ENCODE results near the gene KCNQ1. TPM values are rescaled to one million over a fixed set of nuclear protein-coding genes. Genes with fewer than 3 reads are reported as not detected.

Gene KCNQ1
- total and polyA plus RNA-seq, 9 donors: 1.4 to 17.2 (median 3.8) TPM

GRCh38 chr11:2582946-2583604, 138.3 kb downstream of the KCNQ1 start:
- Histone ChIP-seq H3K9me3 (no peaks in the 10 kb centered on the region), H3K27me3 (no peaks in the 10 kb centered on the region), H3K36me3 (no peaks in the 10 kb centered on the region), H3K27ac (no peak overlapping the region), H3K4me3 (no peak overlapping the region), H3K4me1 (ENCODE audit: insufficient read depth) (peaks cover 1% of the 10 kb centered on the region)
- TF ChIP-seq EP300 (IDR thresholded peaks at IDR 0.05): no peak
- TF ChIP-seq POLR2A (IDR thresholded peaks at IDR 0.05): no peak
- TF ChIP-seq CTCF (IDR thresholded peaks at IDR 0.05): no peak
- 74 to 84% (median 79%) methylated on average over 31 to 33 of the region's 33 CpGs for WGBS, 3 donors
- intact Hi-C loops (cut with DNase I): no loop called here
- DNase-seq: peak in 4 of 5 donors; percentile 7 to 27 (median 15)

GRCh38 chr11:2583605-2583958, 138.8 kb downstream of the KCNQ1 start:
- H3K27me3 ChIP-seq: no peaks in the 10 kb centered on the region
- WGBS, 3 donors: 84 to 92% (median 89%) methylated on average over 6 of the region's 6 CpGs
- peak in 2 of 5 donors; percentile 11 to 19 for DNase-seq
- H3K4me1 ChIP-seq (ENCODE audit: insufficient read depth): peaks cover 1% of the 10 kb centered on the region
- TF ChIP-seq EP300 (IDR thresholded peaks at IDR 0.05) (no peak), CTCF (IDR thresholded peaks at IDR 0.05) (no peak)
- H3K27ac ChIP-seq: no peak overlapping the region
- no peaks in the 10 kb centered on the region for H3K36me3 ChIP-seq
- H3K4me3 ChIP-seq: no peak overlapping the region
- H3K9me3 ChIP-seq: no peaks in the 10 kb centered on the region
- intact Hi-C loops (cut with DNase I): no loop called here

GRCh38 chr11:2584434-2584811, 139.6 kb downstream of the KCNQ1 start:
- Histone ChIP-seq H3K36me3 (no peaks in the 10 kb centered on the region), H3K9me3 (no peaks in the 10 kb centered on the region), H3K27me3 (no peaks in the 10 kb centered on the region), H3K4me3 (no peak overlapping the region), H3K27ac (no peak overlapping the region), H3K4me1 (ENCODE audit: insufficient read depth) (peaks cover 1% of the 10 kb centered on the region)
- TF ChIP-seq POLR2A (IDR thresholded peaks at IDR 0.05) (no peak), CTCF (IDR thresholded peaks at IDR 0.05) (no peak), EP300 (IDR thresholded peaks at IDR 0.05) (no peak)
- no peak for DNase-seq
- intact Hi-C loops (cut with DNase I): no loop called here
- 61 to 74% (median 64%) methylated on average over 4 of the region's 4 CpGs for WGBS, 3 donors

- Histone ChIP-seq H3K27ac (no peak overlapping the region), H3K27me3 (no peaks in the 10 kb centered on the region), H3K9me3 (no peaks in the 10 kb centered on the region), H3K4me1 (ENCODE audit: insufficient read depth) (peaks cover 1% of the 10 kb centered on the region), H3K36me3 (no peaks in the 10 kb centered on the region), H3K4me3 (no peak overlapping the region)
- WGBS, 3 donors: 86 to 90% (median 90%) methylated on average over 18 of the region's 18 CpGs
- peak in 4 of 5 donors; percentile 6 to 27 (median 13) for DNase-seq
- intact Hi-C loops (cut with DNase I): no loop called here
- TF ChIP-seq CTCF (IDR thresholded peaks at IDR 0.05) (no peak), POLR2A (IDR thresholded peaks at IDR 0.05) (no peak), EP300 (IDR thresholded peaks at IDR 0.05) (no peak)
Measured at GRCh38 chr11:2584812-2585565, 140.2 kb downstream of the KCNQ1 start.
